ENCODE results near the gene NPW.

- TF ChIP-seq CTCF (IDR thresholded peaks at IDR 0.05; ENCODE audit: low read depth, low read length, poor library complexity, severe bottlenecking): no peak
- TF ChIP-seq EZH2phosphoT487 (IDR thresholded peaks at IDR 0.05; ENCODE audit: borderline replicate concordance, low read length): no peak
Measured at GRCh38 chr16:1974157-1975070, 45.2 kb upstream of the NPW start.

All from DOHH2 (cell line).